HepG2 (cell line): ENCODE measurements around the gene LIMD2. TPM values are rescaled to one million over a fixed set of nuclear protein-coding genes. Genes with fewer than 3 reads are reported as not detected.

Source experiments
- ARID2 ChIP-seq: sonication (generic); formaldehyde crosslinking; IDR thresholded peaks from 2 replicates; pipeline ENCODE4 v1.8.1; 2022; ENCODE audit warnings: mild to moderate bottlenecking, missing genetic modification reagents, borderline replicate concordance
- KAT7 ChIP-seq: IDR thresholded peaks from 2 replicates; pipeline ENCODE4 v1.6.1; 2018; ENCODE audit warnings: borderline replicate concordance, missing compliant biosample characterization
- NFE2 ChIP-seq: sonication (generic); formaldehyde crosslinking; IDR thresholded peaks from 2 replicates; pipeline ENCODE4 v1.4.0; 2020; ENCODE audit warnings: missing genetic modification reagents
- SKI ChIP-seq: fragments of 450-650 bp; IDR thresholded peaks from one replicate; pipeline ENCODE4 v1.6.1; 2018; ENCODE audit warnings: mild to moderate bottlenecking; ENCODE audit not compliant: partially characterized antibody
- SP2 ChIP-seq: sonication (generic); formaldehyde crosslinking; IDR thresholded peaks from 2 replicates; pipeline ENCODE4 v1.5.1; 2020; ENCODE audit warnings: mild to moderate bottlenecking, missing genetic modification reagents
- ZFP36L2 ChIP-seq: sonication (generic); formaldehyde crosslinking; IDR thresholded peaks from 2 replicates; pipeline ENCODE4 v1.4.0; 2020; ENCODE audit warnings: missing genetic modification reagents
- ZNF207 ChIP-seq: fragments of 450-650 bp; IDR thresholded peaks from 2 replicates; pipeline ENCODE4 v1.6.1; 2016; ENCODE audit warnings: antibody characterized with exemption, borderline replicate concordance
- ZNF251 ChIP-seq: sonication (generic); formaldehyde crosslinking; IDR thresholded peaks from 2 replicates; pipeline ENCODE4 v1.9.0; 2021; ENCODE audit warnings: mild to moderate bottlenecking, missing genetic modification reagents
- ZNF256 ChIP-seq: sonication (generic); formaldehyde crosslinking; conservative IDR thresholded peaks from 2 replicates; pipeline ENCODE4 v1.4.0; 2020; ENCODE audit warnings: missing genetic modification reagents
- ZNF350 ChIP-seq: sonication (generic); formaldehyde crosslinking; IDR thresholded peaks from 2 replicates; pipeline ENCODE4 v1.4.0; 2020; ENCODE audit warnings: mild to moderate bottlenecking, low read depth, missing genetic modification reagents, borderline replicate concordance
- ZNF382 ChIP-seq: sonication (generic); formaldehyde crosslinking; IDR thresholded peaks from 2 replicates; pipeline ENCODE4 v1.5.0; 2020; ENCODE audit warnings: missing genetic modification reagents, mild to moderate bottlenecking, borderline replicate concordance
- ZNF432 ChIP-seq: sonication (generic); formaldehyde crosslinking; IDR thresholded peaks from 2 replicates; pipeline ENCODE4 v1.5.0; 2020; ENCODE audit warnings: missing genetic modification reagents, mild to moderate bottlenecking, borderline replicate concordance
- ZNF558 ChIP-seq: sonication (generic); formaldehyde crosslinking; IDR thresholded peaks from 2 replicates; pipeline ENCODE4 v1.9.0; 2022; ENCODE audit warnings: mild to moderate bottlenecking, missing genetic modification reagents, borderline replicate concordance
- ZNF598 ChIP-seq: sonication (generic); formaldehyde crosslinking; IDR thresholded peaks from 2 replicates; pipeline ENCODE4 v1.5.1; 2020; ENCODE audit warnings: mild to moderate bottlenecking, missing genetic modification reagents, borderline replicate concordance
- ZNF773 ChIP-seq: sonication (generic); formaldehyde crosslinking; IDR thresholded peaks from 2 replicates; pipeline ENCODE4 v1.4.0; 2020; ENCODE audit warnings: missing genetic modification reagents, borderline replicate concordance
- ZNF878 ChIP-seq: sonication (generic); formaldehyde crosslinking; IDR thresholded peaks from 2 replicates; pipeline ENCODE4 v1.8.1; 2023; ENCODE audit warnings: mild to moderate bottlenecking, missing genetic modification reagents, moderate library complexity
- polyA plus RNA-seq, 8 experiments: library from polyadenylated mRNA; depleted of rRNA in 3 of 8; stranded (reverse) in 7 of 8; unstranded in 1 of 8; fragments of >200 nt; fragmentation: Illumina TruSeq in 4 of 8; extraction: Trizol in 4 of 8; gene quantifications; 2 replicates each; pipeline versions ENCODE4 v1.2.1 to v1.2.3, GENCODE V29; 2011 to 2016; ENCODE audit warnings: low read depth in 4 of 8, missing spikeins in 1 of 8, mixed read lengths in 1 of 8; ENCODE audit not compliant: insufficient read depth in 1 of 8
- total RNA-seq, 5 experiments: library from RNA; depleted of rRNA; stranded (reverse); fragments of >200 nt; fragmentation: Illumina TruSeq; extraction: Trizol; gene quantifications; 2 replicates each; pipeline ENCODE4 v1.2.3, GENCODE V29; 2016; ENCODE audit warnings: low read depth in 1 of 5
- TF ChIP-seq, protein P1 (sequence below): sonication (generic); formaldehyde crosslinking; IDR thresholded peaks from 2 replicates; pipeline ENCODE4 v1.4.0; 2020; ENCODE audit warnings: mild to moderate bottlenecking, missing genetic modification reagents
- TF ChIP-seq, protein P2 (sequence below): sonication (generic); formaldehyde crosslinking; IDR thresholded peaks from 2 replicates; pipeline ENCODE4 v1.9.0; 2021; ENCODE audit warnings: missing genetic modification reagents, mild to moderate bottlenecking, borderline replicate concordance
- TF ChIP-seq, protein P3 (sequence below): sonication (generic); formaldehyde crosslinking; IDR thresholded peaks from 2 replicates; pipeline ENCODE4 v1.5.1; 2020; ENCODE audit warnings: mild to moderate bottlenecking, missing genetic modification reagents, moderate library complexity

LIMD2 gene
- total and polyA plus RNA-seq, 2 of the 13 experiments (the other 11 are each of a cell fraction or from before 2014, with no cell fraction given), result 9.0 to 20.8 TPM

DNA sequence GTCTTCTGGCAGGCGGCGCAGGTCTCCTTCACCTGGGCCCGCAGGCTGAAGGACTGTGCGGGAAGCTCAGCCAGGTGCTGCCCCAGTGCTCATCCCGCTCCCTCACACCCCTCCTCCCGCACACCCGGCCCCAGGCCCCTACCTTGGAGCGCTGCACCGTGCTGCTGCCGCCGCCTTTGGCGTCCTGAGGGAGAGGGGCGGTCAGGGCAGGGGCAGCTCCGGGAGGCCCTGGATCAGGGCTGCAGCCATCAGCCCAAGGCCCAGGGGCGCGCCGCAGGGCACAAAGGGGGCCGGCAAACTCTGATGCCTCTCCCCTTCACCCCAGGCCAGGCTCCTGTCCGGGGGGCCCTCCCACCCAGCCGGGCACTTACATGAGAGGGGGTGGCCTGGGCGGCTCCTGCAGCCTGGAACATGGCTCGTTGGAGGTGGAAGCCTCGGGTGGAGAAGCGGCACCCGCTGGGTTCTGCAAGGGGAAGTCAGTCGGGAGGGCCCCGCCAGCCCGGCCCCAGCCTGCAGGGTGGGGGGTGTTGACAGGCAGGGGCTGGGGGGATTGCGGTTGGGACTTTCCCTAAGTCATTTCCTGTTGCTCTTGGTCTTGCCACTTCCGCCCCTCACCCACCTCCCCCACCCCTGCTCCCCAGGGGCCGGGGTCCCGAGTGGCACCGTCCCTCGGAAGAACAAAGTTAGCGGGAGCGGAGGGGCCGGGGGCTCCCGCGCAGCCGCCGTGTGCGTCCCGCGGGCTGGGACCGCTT, 863 bp downstream of the LIMD2 start (continued):
- TF ChIP-seq, protein P1, sequence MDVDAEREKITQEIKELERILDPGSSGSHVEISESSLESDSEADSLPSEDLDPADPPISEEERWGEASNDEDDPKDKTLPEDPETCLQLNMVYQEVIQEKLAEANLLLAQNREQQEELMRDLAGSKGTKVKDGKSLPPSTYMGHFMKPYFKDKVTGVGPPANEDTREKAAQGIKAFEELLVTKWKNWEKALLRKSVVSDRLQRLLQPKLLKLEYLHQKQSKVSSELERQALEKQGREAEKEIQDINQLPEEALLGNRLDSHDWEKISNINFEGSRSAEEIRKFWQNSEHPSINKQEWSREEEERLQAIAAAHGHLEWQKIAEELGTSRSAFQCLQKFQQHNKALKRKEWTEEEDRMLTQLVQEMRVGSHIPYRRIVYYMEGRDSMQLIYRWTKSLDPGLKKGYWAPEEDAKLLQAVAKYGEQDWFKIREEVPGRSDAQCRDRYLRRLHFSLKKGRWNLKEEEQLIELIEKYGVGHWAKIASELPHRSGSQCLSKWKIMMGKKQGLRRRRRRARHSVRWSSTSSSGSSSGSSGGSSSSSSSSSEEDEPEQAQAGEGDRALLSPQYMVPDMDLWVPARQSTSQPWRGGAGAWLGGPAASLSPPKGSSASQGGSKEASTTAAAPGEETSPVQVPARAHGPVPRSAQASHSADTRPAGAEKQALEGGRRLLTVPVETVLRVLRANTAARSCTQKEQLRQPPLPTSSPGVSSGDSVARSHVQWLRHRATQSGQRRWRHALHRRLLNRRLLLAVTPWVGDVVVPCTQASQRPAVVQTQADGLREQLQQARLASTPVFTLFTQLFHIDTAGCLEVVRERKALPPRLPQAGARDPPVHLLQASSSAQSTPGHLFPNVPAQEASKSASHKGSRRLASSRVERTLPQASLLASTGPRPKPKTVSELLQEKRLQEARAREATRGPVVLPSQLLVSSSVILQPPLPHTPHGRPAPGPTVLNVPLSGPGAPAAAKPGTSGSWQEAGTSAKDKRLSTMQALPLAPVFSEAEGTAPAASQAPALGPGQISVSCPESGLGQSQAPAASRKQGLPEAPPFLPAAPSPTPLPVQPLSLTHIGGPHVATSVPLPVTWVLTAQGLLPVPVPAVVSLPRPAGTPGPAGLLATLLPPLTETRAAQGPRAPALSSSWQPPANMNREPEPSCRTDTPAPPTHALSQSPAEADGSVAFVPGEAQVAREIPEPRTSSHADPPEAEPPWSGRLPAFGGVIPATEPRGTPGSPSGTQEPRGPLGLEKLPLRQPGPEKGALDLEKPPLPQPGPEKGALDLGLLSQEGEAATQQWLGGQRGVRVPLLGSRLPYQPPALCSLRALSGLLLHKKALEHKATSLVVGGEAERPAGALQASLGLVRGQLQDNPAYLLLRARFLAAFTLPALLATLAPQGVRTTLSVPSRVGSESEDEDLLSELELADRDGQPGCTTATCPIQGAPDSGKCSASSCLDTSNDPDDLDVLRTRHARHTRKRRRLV, result no peak
- TF ChIP-seq NFE2 (no peak), ZNF251 (CRISPR knock-in tag) (no peak), ZNF598 (CRISPR knock-in tag) (peak; percentile 72; the same call in 1 of the 2 replicates), SKI (no peak), ZNF432 (CRISPR knock-in tag) (no peak), ZNF773 (no peak), ZNF382 (CRISPR knock-in tag) (no peak), ZFP36L2 (CRISPR knock-in tag) (no peak), ZNF558 (CRISPR knock-in tag) (no peak), SP2 (CRISPR knock-in tag) (no peak), ARID2 (CRISPR knock-in tag) (no peak), KAT7 (no peak), ZNF878 (CRISPR knock-in tag) (no peak), ZNF207 (no peak), ZNF256 (CRISPR knock-in tag) (no peak), ZNF350 (CRISPR knock-in tag) (no peak)
- TF ChIP-seq, protein P2, sequence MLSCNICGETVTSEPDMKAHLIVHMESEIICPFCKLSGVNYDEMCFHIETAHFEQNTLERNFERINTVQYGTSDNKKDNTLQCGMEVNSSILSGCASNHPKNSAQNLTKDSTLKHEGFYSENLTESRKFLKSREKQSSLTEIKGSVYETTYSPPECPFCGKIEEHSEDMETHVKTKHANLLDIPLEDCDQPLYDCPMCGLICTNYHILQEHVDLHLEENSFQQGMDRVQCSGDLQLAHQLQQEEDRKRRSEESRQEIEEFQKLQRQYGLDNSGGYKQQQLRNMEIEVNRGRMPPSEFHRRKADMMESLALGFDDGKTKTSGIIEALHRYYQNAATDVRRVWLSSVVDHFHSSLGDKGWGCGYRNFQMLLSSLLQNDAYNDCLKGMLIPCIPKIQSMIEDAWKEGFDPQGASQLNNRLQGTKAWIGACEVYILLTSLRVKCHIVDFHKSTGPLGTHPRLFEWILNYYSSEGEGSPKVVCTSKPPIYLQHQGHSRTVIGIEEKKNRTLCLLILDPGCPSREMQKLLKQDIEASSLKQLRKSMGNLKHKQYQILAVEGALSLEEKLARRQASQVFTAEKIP (CRISPR knock-in tag), result no peak
- TF ChIP-seq, protein P3, sequence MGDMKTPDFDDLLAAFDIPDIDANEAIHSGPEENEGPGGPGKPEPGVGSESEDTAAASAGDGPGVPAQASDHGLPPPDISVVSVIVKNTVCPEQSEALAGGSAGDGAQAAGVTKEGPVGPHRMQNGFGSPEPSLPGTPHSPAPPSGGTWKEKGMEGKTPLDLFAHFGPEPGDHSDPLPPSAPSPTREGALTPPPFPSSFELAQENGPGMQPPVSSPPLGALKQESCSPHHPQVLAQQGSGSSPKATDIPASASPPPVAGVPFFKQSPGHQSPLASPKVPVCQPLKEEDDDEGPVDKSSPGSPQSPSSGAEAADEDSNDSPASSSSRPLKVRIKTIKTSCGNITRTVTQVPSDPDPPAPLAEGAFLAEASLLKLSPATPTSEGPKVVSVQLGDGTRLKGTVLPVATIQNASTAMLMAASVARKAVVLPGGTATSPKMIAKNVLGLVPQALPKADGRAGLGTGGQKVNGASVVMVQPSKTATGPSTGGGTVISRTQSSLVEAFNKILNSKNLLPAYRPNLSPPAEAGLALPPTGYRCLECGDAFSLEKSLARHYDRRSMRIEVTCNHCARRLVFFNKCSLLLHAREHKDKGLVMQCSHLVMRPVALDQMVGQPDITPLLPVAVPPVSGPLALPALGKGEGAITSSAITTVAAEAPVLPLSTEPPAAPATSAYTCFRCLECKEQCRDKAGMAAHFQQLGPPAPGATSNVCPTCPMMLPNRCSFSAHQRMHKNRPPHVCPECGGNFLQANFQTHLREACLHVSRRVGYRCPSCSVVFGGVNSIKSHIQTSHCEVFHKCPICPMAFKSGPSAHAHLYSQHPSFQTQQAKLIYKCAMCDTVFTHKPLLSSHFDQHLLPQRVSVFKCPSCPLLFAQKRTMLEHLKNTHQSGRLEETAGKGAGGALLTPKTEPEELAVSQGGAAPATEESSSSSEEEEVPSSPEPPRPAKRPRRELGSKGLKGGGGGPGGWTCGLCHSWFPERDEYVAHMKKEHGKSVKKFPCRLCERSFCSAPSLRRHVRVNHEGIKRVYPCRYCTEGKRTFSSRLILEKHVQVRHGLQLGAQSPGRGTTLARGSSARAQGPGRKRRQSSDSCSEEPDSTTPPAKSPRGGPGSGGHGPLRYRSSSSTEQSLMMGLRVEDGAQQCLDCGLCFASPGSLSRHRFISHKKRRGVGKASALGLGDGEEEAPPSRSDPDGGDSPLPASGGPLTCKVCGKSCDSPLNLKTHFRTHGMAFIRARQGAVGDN (CRISPR knock-in tag), result peak; percentile 66
